MM.1S (cell line): Measurements from ENCODE around the gene SLC26A2.
"Not testable (repeated sequence)": the region's sequence is repeated elsewhere in the genome, so short reads cannot be mapped to it uniquely, and the experiment has no call there.

Experiments used
- EZH2 ChIP-seq: fragments of 300-600 bp; sonication (generic); optimal IDR thresholded peaks from 2 replicates; pipeline ENCODE3; 2017; ENCODE audit warnings: low read depth, mild to moderate bottlenecking, antibody characterized with exemption, low read length, mixed read lengths
- EZH2phosphoT487 ChIP-seq: fragments of 300-600 bp; sonication (generic); IDR thresholded peaks from 2 replicates; pipeline ENCODE4 v1.6.1; 2018; ENCODE audit warnings: antibody characterized with exemption, low read length
- TF ChIP-seq, protein P1 (sequence below): fragments of 300-600 bp; sonication (generic); IDR thresholded peaks from 2 replicates; pipeline ENCODE4 v1.5.1; 2016; ENCODE audit warnings: antibody characterized with exemption, low read length, mixed read lengths

DNA sequence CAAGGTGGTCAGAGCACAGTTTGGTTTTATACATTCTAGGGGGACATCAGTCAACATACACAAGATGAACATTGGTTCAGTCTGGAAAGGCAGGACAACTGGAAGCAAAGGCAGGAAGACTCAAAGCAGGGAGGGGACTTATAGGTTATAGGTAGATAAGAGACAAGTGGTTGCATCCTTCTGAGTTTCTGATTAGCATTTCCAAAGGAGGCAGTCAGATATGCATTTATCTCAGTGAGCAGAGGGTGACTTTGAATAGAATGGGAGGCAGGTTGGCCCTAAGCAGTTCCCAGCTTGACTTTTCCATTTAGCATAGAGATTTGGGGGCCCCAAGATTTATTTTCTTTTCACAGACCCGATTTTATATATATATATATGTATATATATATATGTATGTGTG, 67.5 kb downstream of the SLC26A2 start:
- TF ChIP-seq, protein P1, sequence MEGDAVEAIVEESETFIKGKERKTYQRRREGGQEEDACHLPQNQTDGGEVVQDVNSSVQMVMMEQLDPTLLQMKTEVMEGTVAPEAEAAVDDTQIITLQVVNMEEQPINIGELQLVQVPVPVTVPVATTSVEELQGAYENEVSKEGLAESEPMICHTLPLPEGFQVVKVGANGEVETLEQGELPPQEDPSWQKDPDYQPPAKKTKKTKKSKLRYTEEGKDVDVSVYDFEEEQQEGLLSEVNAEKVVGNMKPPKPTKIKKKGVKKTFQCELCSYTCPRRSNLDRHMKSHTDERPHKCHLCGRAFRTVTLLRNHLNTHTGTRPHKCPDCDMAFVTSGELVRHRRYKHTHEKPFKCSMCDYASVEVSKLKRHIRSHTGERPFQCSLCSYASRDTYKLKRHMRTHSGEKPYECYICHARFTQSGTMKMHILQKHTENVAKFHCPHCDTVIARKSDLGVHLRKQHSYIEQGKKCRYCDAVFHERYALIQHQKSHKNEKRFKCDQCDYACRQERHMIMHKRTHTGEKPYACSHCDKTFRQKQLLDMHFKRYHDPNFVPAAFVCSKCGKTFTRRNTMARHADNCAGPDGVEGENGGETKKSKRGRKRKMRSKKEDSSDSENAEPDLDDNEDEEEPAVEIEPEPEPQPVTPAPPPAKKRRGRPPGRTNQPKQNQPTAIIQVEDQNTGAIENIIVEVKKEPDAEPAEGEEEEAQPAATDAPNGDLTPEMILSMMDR: not testable (repeated sequence)
- not testable (repeated sequence) for TF ChIP-seq EZH2, EZH2phosphoT487
